Stimulated activated CD4-positive, alpha-beta T cell treated with anti-CD3 and anti-CD28 coated beads, Interleukin-1b, Interleukin-23, amount 100 ng/mL, for 24 hours (primary cell): ENCODE results near the gene LILRB3.
"Not testable (repeated sequence)": the region's sequence is repeated elsewhere in the genome, so short reads cannot be mapped to it uniquely, and the experiment has no call there.

Experiments
- DNase-seq, 4 experiments: peaks; one replicate each; pipeline ENCODE4 v3.0.0-alpha.2; 2020; ENCODE audit warnings: low read depth in 4 of 4, low spot score in 1 of 4

Gene LILRB3

GRCh38 chr19:54211235-54211634, 11.6 kb downstream of the LILRB3 start:
- no peak for DNase-seq

DNA sequence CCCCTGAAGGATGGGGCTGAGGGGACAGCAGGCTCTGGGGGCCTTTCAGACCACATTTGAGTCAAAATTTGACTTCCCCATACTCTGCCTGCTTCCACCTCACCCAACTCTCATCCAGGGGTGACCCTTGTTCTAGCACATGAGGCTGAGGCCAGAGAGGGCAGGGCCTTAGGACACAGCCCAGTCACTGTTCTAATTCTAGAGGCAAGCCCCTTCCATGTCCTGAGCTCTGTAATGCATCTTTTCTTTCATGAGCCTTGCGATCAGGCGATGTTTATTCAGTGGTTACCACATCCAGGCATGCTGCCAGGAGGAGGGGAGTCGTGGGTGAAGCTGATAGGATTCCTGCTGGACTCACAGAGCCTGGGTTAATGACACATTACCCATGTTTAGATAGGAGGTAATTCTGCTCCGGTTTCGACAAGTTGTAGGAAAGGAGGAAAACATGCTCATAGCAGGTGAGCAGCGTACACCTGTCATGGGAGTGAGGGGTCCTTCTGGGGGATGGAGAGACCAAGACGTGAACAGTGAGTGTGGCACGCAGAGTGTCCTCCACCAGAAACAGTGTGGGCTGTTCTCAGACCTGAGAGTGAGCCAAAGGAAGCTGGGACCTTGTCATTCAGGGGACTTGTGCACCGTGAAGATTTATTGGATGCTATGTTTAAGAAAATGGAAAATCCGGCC, 12.9 kb downstream of the LILRB3 start:
- DNase-seq: no peak

GRCh38 chr19:54209058-54209810, 13.6 kb downstream of the LILRB3 start:
- DNase-seq: no peak

DNA sequence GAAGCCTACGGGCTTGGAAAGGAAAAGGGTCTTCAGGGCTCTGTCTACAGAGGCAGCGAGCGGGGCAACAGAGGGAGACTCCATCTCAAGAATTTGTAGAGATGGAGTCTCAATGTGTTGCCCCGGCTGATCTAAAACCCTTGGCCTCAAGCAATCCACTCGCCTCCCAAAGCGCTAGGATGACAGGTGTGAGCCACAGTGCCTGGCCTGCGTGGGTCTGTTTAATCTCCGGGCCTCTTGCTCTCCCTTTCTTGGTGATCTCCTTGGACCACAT, 14.1 kb downstream of the LILRB3 start:
- DNase-seq: no peak

- peak in 1 of 4 experiments; percentile 36 for DNase-seq
Measured at GRCh38 chr19:54207983-54208783, 14.6 kb downstream of the LILRB3 start.

GRCh38 chr19:54207676-54207982, 15.2 kb downstream of the LILRB3 start:
- DNase-seq: no peak

DNA sequence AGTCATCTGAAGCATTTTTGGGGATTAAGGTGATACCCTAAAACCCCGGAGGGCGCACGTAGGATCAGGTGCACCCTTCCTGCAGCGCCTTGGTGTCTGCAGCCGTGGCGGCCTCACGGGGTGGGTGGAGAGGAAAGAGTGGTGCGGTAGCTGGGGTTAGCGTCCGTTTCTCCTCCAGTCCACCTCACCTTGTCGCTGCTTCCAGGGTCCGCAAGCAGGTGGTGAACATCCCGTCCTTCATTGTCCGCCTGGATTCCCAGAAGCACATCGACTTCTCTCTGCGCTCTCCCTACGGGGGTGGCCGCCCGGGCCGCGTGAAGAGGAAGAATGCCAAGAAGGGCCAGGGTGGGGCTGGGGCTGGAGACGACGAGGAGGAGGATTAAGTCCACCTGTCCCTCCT, 15.6 kb downstream of the LILRB3 start:
- not testable (repeated sequence) for DNase-seq

DNA sequence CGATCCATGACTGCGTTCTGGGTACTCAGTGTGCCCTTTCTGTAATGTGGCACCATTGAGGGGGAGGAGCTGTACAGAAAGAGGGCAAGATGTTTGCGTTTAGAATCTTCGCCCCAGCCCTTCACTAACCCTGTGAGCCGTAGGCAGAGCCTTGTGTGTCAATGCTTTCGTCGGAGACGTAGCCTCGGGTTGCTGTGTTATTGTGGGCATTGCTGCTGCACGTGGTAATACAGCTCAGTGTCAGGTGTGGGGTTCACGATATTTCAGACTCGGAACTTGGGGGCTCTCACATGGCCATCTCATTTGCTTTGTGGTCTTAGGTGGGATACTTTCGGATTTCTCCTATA, 16.0 kb downstream of the LILRB3 start:
- no peak for DNase-seq

GRCh38 chr19:54206030-54206830, 16.6 kb downstream of the LILRB3 start:
- DNase-seq: no peak

DNA sequence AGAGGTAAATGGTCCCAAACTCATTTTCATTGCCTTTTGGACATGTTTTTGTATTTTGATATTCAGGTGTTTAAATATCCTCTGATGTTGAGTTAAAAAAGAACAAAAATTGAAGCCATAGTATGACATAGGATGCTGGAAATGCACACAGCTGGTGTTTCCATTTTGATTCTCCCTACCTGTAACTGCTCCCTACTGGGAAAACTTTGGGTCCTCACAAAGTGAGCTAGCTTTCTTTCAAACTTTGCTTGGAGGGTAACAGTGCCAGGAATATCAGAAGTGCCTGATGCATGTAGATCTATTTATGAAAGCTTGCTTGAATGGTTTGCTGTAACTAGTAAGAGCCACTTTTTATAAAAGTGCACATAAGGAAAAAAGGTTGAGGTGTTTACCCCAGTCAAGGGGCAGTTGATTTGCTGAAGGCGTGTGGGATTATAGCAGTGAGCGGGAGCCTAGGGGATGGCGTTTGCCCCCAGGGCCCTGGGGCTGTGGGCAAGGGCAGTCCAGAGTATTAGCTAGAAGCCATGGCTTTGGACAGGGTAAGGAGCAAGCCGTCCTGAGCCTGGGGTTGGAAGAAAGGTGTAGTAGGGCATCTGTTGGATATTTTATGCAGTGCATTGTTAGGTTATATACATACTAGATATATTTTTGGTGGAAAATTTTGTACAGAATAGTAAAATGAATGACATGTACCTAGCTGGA, 17.9 kb downstream of the LILRB3 start:
- DNase-seq: no peak

DNA sequence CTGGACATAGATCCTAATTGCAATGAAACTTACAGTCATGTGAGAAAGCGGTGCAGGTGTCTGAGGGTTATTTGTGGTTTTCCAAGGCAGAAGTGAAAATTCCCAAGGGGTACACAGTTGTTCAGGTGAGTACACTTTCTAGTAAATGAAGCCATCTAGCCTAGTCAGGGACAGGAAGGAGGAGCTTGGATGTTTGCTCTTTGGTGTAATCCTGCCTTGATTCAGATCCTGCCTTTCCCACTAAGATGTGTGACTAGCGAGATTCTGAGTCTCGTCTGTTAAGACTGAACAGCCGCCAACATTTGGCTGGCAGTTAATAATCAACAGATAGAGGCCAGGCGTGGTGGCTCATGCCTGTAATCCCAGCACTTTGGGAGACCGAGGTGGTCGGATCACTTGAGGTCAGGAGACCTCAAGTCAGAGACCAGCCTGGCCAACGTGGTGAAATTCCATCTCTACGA, 19.6 kb downstream of the LILRB3 start:
- DNase-seq: no peak

DNA sequence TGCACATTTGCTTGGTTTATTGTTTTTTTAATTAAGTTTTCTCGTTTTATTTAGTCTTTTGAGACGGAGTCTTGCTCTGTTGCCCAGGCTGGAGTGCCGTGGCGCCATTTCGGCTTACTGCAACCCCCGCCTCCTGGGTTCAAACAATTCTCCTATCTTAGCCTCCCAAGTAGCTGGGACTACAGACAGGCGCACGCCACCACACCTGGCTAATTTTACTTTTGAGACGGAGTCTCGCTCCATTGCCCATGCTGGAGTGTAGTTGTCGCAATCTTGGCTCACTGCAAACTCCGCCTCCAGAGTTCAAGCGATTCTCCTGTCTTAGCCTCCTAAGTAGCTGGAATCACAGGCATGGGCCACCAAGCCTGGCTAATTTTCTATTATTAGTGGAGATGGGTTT, 20.8 kb downstream of the LILRB3 start:
- DNase-seq: no peak

GRCh38 chr19:54201172-54201701, 21.6 kb downstream of the LILRB3 start:
- no peak for DNase-seq

- no peak for DNase-seq
Measured at GRCh38 chr19:54199401-54199800, 23.4 kb downstream of the LILRB3 start.

DNA sequence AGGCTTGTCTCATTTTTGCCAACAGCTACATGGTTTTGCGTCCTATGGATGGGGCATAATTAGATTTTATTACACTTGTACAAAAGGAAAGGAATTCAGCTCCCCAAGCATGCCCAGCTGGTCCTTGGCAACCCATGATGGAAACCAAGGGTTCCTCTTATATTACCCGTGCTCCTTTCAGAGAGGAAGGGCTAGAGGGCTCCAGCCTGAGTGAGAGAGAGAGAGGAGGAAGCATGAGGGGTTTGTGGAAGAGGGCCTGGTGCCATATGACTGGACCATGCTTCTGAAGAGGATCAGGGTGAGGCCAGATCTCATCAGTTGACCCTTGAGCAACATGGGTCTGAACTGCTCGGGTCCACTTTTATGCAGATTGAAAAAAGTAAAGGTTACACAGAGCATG, 25.7 kb downstream of the LILRB3 start:
- DNase-seq: no peak

DNA sequence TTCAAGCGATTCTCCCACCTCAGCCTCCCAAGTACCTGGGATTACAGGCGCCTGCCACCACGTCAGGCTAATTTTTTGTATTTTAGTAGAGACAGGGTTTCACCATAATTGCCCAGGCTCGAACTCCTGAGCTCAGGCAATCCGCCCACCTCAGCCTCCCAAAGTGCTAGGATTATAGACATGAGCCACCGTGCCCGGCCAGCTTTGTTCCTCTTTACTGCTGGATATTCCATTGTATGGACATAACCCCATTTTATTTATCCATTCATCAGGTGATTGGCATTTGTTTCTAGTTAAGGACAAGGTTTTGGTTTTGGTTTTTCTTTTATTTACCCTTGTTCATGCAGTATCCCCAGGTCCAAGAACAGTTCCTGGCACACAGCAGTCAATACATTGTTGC, 26.3 kb downstream of the LILRB3 start:
- no peak for DNase-seq

DNA sequence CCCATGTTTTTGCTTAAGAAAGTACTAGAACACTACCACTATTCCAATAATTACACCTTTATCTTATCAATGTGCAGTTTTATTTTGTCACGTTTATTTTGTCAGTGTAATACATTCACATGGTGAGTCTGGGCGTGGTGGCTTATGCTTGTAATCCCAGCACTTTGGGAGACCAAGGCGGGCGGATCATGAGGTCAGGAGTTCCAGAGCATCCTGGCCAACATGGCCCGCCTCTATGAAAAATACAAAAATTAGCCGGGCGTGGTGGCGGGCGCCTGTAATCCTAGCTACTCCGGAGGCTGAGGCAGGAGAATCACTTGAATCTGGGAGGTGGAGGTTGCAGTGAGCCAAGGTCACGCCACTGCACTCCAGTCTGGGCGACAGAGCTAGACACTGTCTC, 28.3 kb downstream of the LILRB3 start:
- DNase-seq: not testable (repeated sequence)

DNA sequence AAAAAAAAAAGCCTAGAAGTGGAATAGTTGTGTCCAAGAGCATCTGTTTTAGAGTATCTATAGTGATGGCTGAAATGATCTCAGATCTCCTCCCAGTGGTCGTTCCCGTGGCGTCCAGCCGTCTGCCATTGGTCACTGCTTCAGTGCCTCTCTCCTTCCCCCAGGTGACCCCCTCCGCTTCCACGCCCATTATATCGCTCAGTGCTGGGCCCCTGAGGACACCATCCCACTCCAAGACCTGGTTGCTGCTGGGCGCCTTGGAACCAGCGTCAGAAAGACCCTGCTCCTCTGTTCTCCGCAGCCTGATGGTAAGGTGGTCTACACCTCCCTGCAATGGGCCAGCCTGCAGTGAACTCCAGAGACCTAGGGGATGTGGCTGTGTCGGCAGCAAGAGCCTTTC, 29.8 kb downstream of the LILRB3 start:
- no peak for DNase-seq

DNA sequence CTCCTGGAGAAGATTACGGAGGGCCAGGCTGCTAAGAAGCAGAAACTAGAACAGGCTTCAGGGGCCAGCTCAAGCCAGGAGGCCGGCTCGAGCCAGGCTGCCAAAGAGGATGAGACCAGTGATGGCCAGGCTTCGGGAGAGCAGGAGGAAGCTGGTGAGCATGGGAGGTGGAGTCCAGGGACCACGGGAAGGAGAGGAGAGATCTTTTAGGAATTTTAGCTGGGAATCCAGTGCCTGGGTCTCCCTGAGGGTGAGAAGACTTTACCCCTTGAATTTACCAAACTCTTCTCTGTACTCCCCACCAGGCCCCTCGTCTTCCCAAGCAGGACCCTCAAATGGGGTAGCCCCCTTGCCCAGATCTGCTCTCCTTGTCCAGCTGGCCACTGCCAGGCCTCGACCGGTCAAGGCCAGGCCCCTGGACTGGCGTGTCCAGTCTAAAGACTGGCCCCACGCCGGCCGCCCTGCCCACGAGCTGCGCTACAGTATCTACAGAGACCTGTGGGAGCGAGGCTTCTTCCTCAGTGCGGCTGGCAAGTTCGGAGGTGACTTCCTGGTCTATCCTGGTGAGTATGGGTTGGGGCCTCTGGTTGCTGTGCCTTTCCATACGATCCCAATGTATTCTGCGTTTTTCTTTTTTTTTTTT, 30.9 kb downstream of the LILRB3 start:
- no peak for DNase-seq
